Fibroblast of villous mesenchyme (primary cell): ENCODE measurements around the gene HRK. TPM values are rescaled to one million over a fixed set of nuclear protein-coding genes. Genes with fewer than 3 reads are reported as not detected.

Experiments used
- DNase-seq: peaks from one replicate; pipeline ENCODE4 v3.0.0-alpha.2; 2010; ENCODE audit warnings: low read depth
- H3K4me3 ChIP-seq: 2 replicates; pipeline ENCODE4 v1.5.1; 2011; ENCODE audit warnings: low read depth, mild to moderate bottlenecking, low read length
- total RNA-seq: library from RNA; depleted of rRNA; stranded (reverse); fragments of >200 nt; gene quantifications from 2 replicates; pipeline ENCODE4 v1.2.3, GENCODE V29; 2012
- TF ChIP-seq, protein P1 (sequence below): IDR thresholded peaks from 2 replicates; pipeline ENCODE4 v1.5.1; 2012; ENCODE audit warnings: low read depth, mild to moderate bottlenecking, low read length; ENCODE audit not compliant: insufficient read depth

The HRK gene
- total RNA-seq, 1 donor, result not detected

DNA sequence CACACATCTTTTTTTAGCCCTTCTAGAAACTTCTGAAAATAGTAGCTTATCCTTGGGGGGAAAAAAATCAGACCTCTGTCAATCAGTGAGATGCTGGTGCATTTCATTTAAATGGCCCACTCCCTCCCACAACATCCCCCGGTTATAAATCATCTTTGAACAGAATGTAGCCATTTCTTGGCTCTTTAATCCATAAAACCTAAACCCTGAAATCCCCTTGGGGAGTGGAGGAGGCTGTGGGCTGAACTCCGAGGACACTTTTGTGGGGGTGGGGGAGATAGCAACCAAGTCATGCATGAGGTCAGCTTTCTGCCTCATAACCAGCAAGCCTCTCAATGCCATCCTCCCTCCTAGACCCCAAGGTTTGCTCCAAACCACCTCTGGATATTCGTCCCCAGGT, 21.0 kb downstream of the HRK start:
- TF ChIP-seq, protein P1, sequence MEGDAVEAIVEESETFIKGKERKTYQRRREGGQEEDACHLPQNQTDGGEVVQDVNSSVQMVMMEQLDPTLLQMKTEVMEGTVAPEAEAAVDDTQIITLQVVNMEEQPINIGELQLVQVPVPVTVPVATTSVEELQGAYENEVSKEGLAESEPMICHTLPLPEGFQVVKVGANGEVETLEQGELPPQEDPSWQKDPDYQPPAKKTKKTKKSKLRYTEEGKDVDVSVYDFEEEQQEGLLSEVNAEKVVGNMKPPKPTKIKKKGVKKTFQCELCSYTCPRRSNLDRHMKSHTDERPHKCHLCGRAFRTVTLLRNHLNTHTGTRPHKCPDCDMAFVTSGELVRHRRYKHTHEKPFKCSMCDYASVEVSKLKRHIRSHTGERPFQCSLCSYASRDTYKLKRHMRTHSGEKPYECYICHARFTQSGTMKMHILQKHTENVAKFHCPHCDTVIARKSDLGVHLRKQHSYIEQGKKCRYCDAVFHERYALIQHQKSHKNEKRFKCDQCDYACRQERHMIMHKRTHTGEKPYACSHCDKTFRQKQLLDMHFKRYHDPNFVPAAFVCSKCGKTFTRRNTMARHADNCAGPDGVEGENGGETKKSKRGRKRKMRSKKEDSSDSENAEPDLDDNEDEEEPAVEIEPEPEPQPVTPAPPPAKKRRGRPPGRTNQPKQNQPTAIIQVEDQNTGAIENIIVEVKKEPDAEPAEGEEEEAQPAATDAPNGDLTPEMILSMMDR, result no peak
- no peak for DNase-seq
- H3K4me3 ChIP-seq, result peak overlapping the region; percentile 43

DNA sequence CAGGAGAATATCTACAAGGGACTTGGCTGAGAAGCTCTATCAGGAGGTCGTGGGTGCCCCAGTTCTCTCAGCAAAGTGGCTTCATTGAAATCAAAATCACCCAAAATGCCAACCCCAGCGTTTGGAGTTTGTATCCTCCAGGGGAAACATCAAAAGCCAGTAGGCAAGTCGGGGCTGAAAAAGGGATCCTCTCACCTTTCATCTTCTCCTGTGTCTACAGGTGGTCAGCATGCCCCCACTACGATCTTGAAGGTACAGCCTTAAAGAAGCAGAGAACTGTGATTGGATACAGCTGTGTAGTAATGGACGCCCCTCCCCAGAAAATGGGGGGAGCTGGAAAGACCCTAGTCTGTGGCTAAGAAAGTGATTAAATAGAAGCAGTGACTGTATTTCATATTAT, 22.2 kb downstream of the HRK start:
- no peak for DNase-seq
- TF ChIP-seq, protein P1, result no peak
- no peak overlapping the region for H3K4me3 ChIP-seq

- TF ChIP-seq, protein P1, result no peak
- DNase-seq, result no peak
- H3K4me3 ChIP-seq, result no peak overlapping the region
Measured at GRCh38 chr12:116856729-116857128, 24.5 kb downstream of the HRK start.

- no peak for DNase-seq
- H3K4me3 ChIP-seq, result no peak overlapping the region
- TF ChIP-seq, protein P1, result no peak
Measured at GRCh38 chr12:116855744-116856470, 25.3 kb downstream of the HRK start.

DNA sequence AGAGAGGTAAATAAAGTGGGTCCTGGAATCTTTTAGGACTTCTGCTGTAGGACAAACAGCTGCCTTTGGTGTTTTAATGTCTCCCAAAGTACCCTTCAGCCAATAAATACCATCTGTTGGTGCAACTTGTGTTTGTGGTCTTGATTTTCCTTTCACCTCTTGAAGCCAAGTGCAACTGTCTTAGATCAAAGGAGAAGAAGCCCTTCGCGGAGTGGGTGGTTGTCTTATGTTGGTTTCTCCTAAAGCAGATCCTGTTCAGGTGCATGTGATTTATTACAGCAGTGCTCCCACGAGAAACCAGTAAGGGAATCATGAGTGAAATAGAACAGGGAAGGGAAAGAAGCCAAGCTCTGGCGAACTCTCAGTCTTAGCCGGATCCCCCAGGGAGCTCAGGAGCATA, 27.7 kb downstream of the HRK start:
- H3K4me3 ChIP-seq, result no peak overlapping the region
- DNase-seq, result no peak
- TF ChIP-seq, protein P1, result no peak

GRCh38 chr12:116852303-116852702, 28.9 kb downstream of the HRK start:
- TF ChIP-seq, protein P1, result no peak
- H3K4me3 ChIP-seq, result no peak overlapping the region

DNA sequence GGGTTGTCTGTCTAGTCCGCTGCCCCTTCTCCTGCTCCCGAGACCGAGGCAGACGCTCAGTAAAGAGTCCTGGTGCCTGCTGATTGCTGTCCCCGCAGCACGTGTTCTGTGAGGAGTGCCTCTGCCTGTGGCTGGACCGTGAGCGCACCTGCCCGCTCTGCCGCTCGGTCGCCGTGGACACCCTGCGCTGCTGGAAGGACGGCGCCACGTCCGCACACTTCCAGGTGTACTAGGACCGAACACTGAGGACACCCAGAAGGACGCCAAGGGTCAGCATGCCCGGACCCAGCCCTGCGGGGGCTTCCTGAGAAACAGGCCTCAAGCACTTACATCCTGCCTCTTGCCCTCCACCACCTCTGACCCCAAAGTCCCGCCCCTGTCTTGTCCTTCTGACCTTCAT, 32.0 kb downstream of the HRK start:
- TF ChIP-seq, protein P1, result no peak
- H3K4me3 ChIP-seq, result no peak overlapping the region
- no peak for DNase-seq

More at GRCh38 chr12:116852303-116852702, 28.9 kb downstream of the HRK start:
- no peak for DNase-seq
